GM13977 (cell line): ENCODE data around the gene CSNK2A3.

Experiments
- DNase-seq: peaks from one replicate; pipeline ENCODE4 v3.0.0; 2012; ENCODE audit warnings: low spot score
- in situ Hi-C: fragments of 300-500 bp; cut with MboI; formaldehyde crosslinking; loops from one replicate; pipeline ENCODE4 v1.12.0; 2022; ENCODE audit warnings: low sequenced_read_pairs, low pct_unique_long_range_greater_than_20kb, mixed read lengths, inconsistent platforms; ENCODE audit not compliant: unreplicated experiment
- TF ChIP-seq, protein P1 (sequence below): IDR thresholded peaks from 2 replicates; pipeline ENCODE4 v1.5.1; 2012; ENCODE audit warnings: mild to moderate bottlenecking, control low read depth; ENCODE audit not compliant: insufficient read depth; ENCODE audit errors: extremely low read depth, missing control alignments

The CSNK2A3 gene

GRCh38 chr11:11372461-11372860, 19.4 kb upstream of the CSNK2A3 start:
- DNase-seq, result no peak
- TF ChIP-seq, protein P1, sequence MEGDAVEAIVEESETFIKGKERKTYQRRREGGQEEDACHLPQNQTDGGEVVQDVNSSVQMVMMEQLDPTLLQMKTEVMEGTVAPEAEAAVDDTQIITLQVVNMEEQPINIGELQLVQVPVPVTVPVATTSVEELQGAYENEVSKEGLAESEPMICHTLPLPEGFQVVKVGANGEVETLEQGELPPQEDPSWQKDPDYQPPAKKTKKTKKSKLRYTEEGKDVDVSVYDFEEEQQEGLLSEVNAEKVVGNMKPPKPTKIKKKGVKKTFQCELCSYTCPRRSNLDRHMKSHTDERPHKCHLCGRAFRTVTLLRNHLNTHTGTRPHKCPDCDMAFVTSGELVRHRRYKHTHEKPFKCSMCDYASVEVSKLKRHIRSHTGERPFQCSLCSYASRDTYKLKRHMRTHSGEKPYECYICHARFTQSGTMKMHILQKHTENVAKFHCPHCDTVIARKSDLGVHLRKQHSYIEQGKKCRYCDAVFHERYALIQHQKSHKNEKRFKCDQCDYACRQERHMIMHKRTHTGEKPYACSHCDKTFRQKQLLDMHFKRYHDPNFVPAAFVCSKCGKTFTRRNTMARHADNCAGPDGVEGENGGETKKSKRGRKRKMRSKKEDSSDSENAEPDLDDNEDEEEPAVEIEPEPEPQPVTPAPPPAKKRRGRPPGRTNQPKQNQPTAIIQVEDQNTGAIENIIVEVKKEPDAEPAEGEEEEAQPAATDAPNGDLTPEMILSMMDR, result no peak
- in situ Hi-C loops, result no loop called here

DNA sequence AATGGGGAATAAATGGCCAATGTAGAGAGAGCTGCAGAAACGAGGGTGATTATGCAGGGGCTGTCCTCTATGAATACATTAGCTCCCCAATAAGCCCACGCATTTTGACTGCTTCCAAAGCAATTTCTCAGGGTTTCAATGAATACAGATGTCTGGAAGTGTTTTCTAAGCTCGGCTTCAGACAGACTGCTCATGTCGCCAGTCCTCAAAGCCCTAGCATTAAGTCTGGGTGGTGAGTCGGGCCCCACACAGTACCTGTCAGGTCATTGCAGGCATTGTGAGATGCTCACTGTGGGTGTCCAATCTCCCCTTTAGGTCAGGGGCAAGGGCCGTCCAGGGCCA, 17.9 kb upstream of the CSNK2A3 start:
- TF ChIP-seq, protein P1, result no peak
- no peak for DNase-seq
- in situ Hi-C loops, result no loop called here

DNA sequence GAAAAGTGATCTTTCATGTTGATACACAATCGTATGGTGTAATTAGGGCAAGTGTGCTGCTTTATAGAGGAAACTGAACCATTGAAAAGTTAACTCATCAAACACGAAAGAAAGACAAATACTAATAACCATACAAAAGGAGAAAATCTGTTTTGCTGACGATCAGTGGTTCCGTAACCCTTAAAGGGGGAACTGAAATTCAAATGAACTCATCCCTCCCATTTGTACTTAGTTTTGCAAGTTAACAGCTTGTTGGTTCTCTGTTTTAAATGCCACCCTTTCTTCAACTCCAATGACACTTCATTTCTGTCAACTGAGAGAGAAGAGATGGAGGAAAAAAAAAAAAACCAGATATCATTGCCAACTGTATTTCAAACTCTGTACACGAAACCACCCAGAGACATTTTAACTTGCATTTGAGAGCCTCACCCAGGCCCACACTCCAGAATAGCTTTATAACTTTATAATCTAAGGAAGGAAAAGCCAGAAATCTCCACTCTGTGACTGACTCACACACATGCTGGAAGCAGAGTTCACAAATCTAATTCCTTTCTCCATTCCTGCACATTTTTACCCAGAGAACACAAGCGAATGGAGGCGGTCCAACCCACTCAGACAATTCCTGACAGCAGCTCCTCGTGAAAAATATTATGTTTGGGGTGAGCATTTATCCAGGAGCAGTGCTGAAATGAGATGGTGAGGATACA, 17.4 kb upstream of the CSNK2A3 start:
- in situ Hi-C loops, result no loop called here
- peak; percentile 18 for DNase-seq
- TF ChIP-seq, protein P1, result no peak

DNA sequence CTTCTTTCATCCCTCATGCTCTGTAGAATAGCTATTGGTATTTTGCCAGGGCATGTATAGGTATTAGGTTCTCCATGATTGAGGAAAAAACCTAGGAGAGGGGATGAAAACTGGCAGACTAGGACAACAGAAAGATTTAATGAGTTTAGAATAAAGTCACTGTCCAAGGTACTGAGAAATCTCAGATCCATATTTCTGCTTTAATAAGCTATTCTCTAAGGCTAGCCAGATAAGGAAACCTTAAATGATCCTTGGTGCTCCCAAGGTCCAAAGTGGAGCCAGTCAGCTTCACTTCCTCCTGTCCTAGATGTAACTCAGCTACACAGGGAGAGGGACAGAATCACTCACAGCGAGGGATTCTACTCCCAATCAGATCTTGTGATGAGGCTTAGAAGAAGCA, 13.7 kb upstream of the CSNK2A3 start:
- TF ChIP-seq, protein P1, result no peak
- DNase-seq, result no peak
- in situ Hi-C loops, result no loop called here

- in situ Hi-C loops, result no loop called here
- TF ChIP-seq, protein P1, result no peak
- DNase-seq, result no peak
These were observed 10.6 kb upstream of the CSNK2A3 start for GRCh38 chr11:11363674-11364073.

GRCh38 chr11:11359611-11360010, 6.6 kb upstream of the CSNK2A3 start:
- TF ChIP-seq, protein P1, result no peak
- DNase-seq, result no peak
- in situ Hi-C loops, result no loop called here
